ENCODE data around the gene LIPM. TPM values are rescaled to one million over a fixed set of nuclear protein-coding genes. Genes with fewer than 3 reads are reported as not detected.

Gene LIPM
- total RNA-seq, 1 donor from 2014 or later = not detected

- H3K27ac ChIP-seq (replicated peaks) = no peak overlapping the region
- no peaks in the 10 kb centered on the region for H3K4me1 ChIP-seq
- H3K36me3 ChIP-seq = no peaks in the 10 kb centered on the region
- intact Hi-C loops (cut with micrococcal nuclease) = no loop called here
- peaks cover 12% of the 10 kb centered on the region for H3K27me3 ChIP-seq (ENCODE audit: low read depth)
- no peaks in the 10 kb centered on the region for H3K9me3 ChIP-seq (replicated peaks)
- DNase-seq = no peak
- no peak overlapping the region for H3K4me3 ChIP-seq
- TF ChIP-seq CTCF (IDR thresholded peaks at IDR 0.05; ENCODE audit: borderline replicate concordance) = no peak
Observed at GRCh38 chr10:88840104-88840503, 37.6 kb downstream of the LIPM start.

- H3K4me1 ChIP-seq = no peaks in the 10 kb centered on the region
- intact Hi-C loops (cut with micrococcal nuclease) = no loop called here
- H3K4me3 ChIP-seq = no peak overlapping the region
- no peak for TF ChIP-seq CTCF (IDR thresholded peaks at IDR 0.05; ENCODE audit: borderline replicate concordance)
- no peak for DNase-seq
- H3K9me3 ChIP-seq (replicated peaks) = no peaks in the 10 kb centered on the region
- no peaks in the 10 kb centered on the region for H3K36me3 ChIP-seq
- no peak overlapping the region for H3K27ac ChIP-seq (replicated peaks)
- H3K27me3 ChIP-seq (ENCODE audit: low read depth) = peaks cover 12% of the 10 kb centered on the region
Observed at GRCh38 chr10:88840881-88841280, 38.4 kb downstream of the LIPM start.

GRCh38 chr10:88841316-88842111, 39.0 kb downstream of the LIPM start:
- Histone ChIP-seq H3K36me3 (no peaks in the 10 kb centered on the region), H3K9me3 (replicated peaks) (no peaks in the 10 kb centered on the region), H3K4me1 (no peaks in the 10 kb centered on the region), H3K27me3 (ENCODE audit: low read depth) (peaks cover 16% of the 10 kb centered on the region), H3K4me3 (no peak overlapping the region), H3K27ac (replicated peaks) (no peak overlapping the region)
- DNase-seq = no peak
- intact Hi-C loops (cut with micrococcal nuclease) = no loop called here
- TF ChIP-seq CTCF (IDR thresholded peaks at IDR 0.05; ENCODE audit: borderline replicate concordance) = no peak

GRCh38 chr10:88843171-88843570, 40.6 kb downstream of the LIPM start:
- DNase-seq = no peak
- no peak overlapping the region for H3K4me3 ChIP-seq
- no peaks in the 10 kb centered on the region for H3K36me3 ChIP-seq
- TF ChIP-seq CTCF (IDR thresholded peaks at IDR 0.05; ENCODE audit: borderline replicate concordance) = no peak
- no peak overlapping the region for H3K27ac ChIP-seq (replicated peaks)
- H3K9me3 ChIP-seq (replicated peaks) = no peaks in the 10 kb centered on the region
- intact Hi-C loops (cut with micrococcal nuclease) = no loop called here
- H3K4me1 ChIP-seq = no peaks in the 10 kb centered on the region
- H3K27me3 ChIP-seq (ENCODE audit: low read depth) = peaks cover 17% of the 10 kb centered on the region

- H3K27me3 ChIP-seq (ENCODE audit: low read depth) = peaks cover 6% of the 10 kb centered on the region
- H3K4me3 ChIP-seq = no peak overlapping the region
- no peaks in the 10 kb centered on the region for H3K4me1 ChIP-seq
- DNase-seq = no peak
- no peaks in the 10 kb centered on the region for H3K36me3 ChIP-seq
- no peak for TF ChIP-seq CTCF (IDR thresholded peaks at IDR 0.05; ENCODE audit: borderline replicate concordance)
- H3K27ac ChIP-seq (replicated peaks) = no peak overlapping the region
- no peaks in the 10 kb centered on the region for H3K9me3 ChIP-seq (replicated peaks)
- intact Hi-C loops (cut with micrococcal nuclease) = no loop called here
Observed at GRCh38 chr10:88848499-88848898, 46.0 kb downstream of the LIPM start.
